ENCODE results near the gene ECM1.

Gene ECM1

DNA sequence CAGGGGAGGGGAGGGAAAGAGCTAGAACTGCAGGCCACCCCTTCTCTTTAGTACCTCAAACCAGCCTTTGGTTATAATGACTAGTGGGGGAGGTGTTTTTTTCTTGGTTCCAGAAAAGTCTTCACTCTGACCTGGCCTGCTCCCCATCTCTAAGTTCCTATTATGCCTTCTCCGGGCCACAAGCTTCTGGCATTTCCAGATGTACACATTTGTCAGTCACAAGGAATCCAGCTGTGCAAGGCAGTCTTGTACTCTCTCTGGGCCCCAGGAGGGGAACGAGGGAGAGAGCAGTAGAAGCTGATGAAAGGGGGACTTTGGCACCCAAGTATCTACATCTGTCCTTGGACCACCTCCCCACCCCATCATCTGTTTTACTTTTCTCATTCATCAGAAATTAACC, 4.9 kb downstream of the ECM1 start:
- DNase-seq (ENCODE audit: low spot score): no peak

DNA sequence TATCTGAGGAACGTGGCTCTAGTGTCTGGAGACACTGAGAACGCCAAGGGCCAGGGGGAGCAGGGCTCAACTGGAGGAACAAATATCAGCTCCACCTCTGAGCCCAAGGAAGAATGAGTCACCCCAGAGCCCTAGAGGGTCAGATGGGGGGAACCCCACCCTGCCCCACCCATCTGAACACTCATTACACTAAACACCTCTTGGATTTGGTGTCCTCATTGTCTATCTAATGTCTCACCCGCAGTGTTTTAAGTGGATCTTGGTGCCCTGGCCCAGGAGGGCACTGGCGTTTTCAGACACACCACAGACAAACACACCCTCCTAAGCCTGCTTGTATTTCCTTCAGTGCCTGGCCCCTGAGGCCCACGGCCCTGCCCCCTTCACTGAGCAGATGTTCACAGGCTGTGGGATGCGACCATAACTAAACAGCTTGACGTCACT, 5.5 kb downstream of the ECM1 start:
- DNase-seq (ENCODE audit: low spot score): no peak

DNA sequence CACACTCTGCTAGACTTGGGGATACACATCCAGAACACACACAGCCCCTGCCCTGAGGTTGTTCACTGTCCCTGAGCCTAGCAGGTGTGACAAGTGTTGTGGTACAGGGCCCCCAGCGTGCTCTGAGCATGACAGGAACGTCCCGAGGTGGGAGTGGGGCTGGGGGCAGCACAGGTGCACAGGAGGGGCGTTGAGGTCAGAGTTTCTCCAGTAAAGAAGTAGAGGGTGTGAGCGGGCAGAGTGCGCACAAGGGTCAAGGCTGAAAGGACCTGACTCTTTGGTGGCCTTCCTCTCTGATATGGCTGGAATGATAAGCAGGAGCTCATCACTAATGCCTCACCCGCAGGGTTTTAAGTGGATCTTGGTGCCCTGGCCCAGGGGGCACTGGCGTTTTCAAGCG, 6.4 kb downstream of the ECM1 start:
- no peak for DNase-seq (ENCODE audit: low spot score)

DNA sequence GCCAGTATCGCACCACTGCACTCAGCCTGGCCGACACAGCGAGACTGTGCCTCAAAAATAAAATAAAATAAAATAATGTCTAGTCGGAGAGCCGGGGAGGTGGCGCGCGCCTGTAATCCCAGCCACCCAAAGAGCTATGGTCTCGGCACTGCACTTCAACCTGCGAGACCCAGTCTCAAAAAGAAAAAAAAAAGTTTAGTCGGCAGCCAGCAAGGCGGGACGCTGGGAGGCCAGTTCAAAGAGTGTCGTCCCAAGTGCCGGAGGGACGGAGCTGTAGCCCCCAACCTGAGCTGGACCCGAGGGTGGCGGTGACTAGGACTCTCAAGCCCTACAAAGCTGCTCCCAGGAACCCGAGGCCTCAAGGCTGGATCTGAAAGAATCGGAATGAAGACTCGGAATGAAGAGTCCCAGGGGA, 7.0 kb downstream of the ECM1 start:
- no peak for DNase-seq (ENCODE audit: low spot score)

DNA sequence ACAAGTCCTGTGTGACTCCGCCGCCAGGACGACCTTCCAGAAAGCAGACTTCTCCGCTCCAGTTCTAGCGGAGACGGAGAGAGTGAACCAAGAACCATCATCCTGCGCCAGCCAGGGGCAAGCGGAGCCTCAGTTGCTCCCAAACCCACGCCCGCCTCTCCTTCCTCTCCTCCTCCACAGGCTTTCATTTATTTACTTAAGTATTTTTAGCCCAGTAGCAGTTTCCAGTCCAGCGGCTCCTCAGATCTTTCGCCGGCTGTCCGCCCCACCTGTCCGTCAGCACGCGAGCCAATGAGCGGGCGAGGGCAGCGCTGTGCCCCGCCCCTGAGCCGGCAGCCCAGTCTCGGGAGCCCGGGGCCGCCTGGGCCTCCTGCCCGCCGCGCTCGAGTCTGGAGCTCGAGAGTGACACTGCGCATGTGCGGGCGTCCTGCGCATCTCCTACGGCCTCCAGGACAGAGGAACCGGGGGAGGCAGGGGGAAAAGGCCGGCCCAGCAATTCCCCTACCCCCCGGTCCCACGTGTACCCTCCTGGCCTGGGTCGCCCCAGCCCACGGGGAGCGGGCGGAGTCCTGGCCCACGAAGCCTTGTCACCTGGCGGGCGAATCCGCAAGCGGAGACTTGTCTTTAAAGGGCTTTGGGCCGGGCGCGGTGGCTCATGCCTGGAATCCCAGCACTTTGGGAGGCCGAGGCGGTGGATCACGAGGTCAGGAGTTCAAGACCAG, 7.6 kb downstream of the ECM1 start, which contains the start of gene FALEC:
Gene FALEC, plus strand, starts transcription at position 425 of the 722 bp plus-strand sequence.
- peak; percentile 97 for DNase-seq (ENCODE audit: low spot score)

DNA sequence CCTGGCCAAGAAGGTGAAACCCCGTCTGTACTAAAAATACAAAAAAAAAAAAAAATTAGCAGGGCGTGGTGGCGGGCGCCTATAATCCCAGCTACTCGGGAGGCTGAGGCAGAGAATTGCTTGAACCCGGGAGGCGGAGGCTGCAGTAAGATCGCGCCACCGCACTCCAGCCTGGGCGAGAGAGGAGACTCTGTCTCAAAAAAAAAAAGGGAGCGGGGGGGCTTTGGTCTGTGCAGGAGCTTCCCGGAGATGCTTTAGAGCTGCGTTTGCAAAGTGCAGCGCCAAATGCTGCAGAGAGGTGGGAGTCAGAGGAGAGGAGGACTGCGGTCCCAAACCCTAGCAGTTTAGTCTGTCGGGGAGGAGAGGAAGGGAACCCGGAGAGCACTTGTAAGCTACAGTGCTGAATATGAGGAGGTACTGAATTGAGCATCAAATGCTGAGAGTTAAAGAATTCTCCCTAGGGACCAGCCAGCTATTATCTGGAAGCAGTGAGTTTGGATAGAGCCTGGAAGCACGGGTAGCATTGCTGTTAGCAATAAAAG, 8.2 kb downstream of the ECM1 start:
- DNase-seq (ENCODE audit: low spot score): peak; percentile 55

DNA sequence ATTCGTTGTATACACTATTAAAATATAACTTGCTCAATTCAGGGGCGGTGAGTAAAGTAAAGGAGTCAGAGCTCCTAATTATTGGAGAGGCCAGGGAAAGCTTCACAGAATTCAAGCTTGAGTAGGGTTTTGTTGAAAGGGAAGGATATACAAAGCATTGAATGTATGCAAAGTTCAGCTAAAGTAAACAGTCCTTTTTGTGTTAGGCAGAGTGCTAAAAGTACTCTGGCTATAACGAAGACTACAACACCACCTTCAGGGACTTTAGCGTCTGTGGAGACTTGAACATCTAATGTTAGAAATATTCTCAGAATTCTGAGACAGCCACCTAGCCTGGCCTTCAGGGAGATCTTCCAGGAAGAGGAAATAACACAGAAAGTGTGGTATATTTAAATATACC, 8.7 kb downstream of the ECM1 start:
- DNase-seq (ENCODE audit: low spot score): peak; percentile 63

DNA sequence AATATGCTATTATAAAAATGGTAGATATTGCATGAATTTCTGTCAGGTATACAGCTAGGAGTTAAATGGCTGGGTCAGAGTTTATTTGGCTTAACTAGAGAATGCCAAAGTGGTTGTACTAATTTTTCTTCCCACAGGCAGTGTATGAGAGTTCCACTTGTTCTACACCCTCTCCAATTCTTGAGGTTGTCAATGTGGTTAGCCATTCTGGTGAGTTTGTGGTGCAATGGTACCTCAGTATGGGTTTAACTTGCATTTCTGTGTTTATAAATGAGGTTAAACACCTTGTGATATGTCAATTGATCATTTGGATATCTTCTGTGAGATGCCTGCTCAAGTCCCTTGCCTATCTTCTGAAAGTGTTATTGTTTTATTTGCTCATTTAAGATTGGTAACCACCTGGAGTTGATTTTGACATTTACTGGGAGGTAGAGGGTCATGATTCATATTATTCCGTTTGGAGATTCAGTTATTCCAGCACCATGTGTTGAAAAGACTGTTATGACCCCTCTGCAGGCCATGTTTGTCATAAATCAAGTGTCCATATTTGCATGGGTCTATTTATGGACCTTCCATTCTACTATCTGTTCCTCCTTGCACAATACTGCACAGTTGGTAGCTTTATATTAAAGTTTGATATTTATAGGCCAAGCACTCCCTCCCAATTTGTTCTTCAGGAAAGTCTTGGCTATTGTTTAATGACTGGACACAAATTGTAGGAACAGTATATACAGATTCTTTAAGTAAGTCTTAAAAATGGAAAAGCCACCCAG, 13.5 kb downstream of the ECM1 start:
- no peak for DNase-seq (ENCODE audit: low spot score)

DNA sequence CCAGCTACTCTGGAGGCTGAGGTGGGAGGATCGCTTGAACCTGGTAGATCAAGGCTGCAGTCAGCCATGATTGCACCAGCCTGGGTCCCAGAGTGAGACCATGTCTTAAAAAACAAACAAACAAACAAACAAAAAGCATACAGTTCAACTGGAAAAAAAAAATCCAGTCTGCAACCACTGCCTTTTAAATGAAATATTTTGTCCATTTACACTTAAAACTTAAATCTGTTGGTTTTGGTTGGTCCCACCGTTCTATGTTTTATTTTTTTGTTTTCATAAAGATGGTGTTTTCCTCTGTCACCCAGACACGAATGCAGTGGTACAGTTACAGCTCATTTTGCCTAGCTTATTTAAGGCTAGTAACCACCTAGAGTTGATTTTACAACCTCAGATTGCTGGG, 17.4 kb downstream of the ECM1 start:
- DNase-seq (ENCODE audit: low spot score): no peak

DNA sequence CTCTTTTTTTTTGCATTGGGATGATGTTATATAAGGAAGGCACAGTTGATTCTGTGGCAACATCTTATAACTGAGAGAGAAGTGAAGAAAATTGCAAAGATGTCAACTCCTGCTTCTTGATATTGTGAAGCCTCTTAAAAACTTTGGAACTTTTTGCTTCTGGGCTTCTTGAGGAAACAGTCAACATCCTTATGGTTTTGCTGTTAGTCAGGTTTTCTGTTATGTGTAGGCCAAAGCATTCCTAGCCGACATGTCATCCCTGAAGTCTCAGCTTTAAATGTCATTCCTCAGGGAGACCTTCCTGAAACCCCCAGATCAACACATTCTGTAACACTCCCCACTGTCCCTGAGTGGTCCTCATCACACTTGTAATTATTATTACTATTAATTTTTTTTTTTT, 20.3 kb downstream of the ECM1 start:
- no peak for DNase-seq (ENCODE audit: low spot score)

DNA sequence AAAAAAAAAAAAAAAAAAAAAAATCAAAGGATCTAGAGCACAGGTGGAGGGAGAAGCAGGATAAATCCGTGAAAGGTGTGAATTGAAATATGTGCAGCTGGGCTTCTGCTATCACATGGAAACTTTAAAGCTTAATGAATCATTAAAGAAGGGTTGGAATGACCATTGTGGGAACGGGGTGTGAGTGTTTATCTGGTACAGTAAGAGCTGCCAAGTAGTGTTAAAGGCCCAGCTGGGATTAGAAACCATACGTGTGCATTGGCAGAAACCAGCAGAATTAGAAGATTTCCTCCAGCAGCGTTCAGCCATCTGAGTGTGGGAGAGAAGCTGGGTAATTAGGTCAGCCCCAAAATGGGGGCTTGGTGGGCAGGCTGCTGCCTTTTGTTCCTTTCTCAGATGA, 21.1 kb downstream of the ECM1 start:
- peak; percentile 34 for DNase-seq (ENCODE audit: low spot score)

DNA sequence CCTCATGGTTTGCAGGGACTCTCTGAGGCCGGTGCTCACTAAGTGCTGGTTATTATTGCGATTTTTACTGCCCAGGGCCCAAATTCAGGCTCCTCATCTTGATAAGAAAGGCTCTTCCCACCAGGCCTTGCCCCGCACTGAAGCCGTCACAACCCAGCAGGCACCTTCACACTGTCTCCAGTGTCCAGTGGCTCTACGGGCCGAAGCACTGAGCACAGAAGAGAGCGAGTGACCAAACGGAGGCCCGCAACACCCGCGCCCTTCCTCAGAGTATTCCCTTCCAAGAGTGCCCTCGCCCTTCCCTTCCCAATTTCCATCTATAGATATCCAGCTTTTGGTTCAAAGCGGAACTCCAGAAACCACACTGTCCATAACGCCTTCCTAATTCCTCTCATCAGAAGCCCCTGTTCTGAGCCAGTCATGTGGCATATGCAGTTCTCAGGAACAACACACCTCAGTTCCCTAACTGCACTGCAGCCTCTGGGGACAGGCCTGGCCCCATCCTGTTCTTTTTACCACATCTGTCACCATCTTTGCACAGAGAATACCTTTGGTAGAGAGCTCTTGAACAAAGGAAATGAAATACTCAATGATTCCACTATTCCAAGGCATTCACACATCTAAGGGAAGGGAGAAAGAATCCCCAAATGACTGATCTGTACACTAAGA, 22.7 kb downstream of the ECM1 start:
- no peak for DNase-seq (ENCODE audit: low spot score)

DNA sequence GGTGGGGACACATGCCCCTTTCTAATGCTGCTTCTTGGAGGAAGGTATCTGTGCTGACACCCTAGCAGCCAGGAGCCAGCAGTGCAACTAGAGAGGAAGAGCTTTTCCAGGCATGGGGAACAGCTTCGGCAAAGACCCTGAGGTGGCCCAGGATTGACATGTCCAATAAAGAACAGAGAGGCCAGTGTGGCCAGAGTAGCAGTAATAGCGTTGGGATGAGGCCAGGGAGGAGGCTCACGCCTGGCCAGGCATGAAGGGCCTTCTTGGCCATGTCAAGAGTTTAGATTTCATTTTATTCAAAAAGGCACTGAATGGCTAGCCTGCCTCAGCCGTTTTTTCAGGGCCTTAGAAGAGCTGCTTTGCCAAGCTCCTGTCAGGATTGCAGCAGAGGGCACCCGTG, 25.0 kb downstream of the ECM1 start:
- DNase-seq (ENCODE audit: low spot score): no peak

DNA sequence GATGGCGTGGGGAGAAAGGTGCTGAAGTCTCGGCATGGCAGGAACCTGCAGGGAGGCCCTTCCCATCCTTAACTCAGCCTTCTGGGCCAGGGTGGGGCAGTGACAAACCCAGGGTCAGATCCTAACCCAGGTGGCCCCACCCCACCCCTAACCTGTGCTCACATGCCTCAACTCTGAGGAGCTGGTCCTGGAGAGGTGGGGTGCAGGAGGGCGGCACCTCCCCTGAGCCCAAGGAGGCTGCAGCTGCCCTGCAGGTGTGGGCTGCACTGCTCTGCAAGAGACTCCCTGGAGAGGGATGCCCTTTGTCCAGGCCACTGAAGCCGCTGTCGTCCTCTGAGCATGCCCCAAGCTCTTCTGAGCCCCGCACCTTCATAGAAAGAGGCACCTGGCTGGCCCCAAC, 26.1 kb downstream of the ECM1 start:
- DNase-seq (ENCODE audit: low spot score): no peak

DNA sequence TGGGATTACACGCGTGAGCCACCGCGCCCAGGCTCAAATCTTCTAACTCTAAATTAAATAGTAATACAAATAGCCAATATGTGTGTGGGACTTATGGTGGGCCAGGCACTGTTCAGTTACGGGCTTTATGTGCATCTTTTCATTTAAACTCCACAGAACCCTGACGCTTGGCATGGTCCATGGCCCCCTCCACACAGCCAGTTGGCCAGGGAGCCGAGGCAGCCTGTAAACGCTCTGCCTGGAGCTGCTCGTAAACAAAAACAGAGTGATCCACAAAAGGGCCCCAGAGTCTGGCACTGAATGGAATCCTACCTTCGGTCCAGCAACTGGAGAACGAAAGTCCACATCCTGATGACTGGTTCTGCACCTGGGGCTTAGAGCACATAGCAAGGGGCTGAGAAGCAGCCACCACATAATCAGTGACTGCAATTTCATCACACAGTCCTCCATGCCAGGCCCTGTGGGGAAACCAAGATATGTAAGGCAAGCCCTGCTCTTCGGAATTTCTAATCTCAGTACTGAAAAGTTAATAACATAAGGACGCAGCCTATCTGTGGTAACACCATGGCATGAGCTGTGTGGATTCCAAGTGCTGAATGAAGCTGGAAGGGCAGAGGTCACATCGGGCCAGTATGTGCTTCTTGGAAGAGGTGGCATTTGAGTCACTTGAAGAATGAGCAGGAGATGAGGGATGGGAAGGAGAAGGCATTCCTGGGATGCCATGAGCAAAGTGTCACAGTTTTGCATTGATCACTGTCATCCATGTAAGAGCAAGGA, 27.8 kb downstream of the ECM1 start:
- DNase-seq (ENCODE audit: low spot score): no peak

DNA sequence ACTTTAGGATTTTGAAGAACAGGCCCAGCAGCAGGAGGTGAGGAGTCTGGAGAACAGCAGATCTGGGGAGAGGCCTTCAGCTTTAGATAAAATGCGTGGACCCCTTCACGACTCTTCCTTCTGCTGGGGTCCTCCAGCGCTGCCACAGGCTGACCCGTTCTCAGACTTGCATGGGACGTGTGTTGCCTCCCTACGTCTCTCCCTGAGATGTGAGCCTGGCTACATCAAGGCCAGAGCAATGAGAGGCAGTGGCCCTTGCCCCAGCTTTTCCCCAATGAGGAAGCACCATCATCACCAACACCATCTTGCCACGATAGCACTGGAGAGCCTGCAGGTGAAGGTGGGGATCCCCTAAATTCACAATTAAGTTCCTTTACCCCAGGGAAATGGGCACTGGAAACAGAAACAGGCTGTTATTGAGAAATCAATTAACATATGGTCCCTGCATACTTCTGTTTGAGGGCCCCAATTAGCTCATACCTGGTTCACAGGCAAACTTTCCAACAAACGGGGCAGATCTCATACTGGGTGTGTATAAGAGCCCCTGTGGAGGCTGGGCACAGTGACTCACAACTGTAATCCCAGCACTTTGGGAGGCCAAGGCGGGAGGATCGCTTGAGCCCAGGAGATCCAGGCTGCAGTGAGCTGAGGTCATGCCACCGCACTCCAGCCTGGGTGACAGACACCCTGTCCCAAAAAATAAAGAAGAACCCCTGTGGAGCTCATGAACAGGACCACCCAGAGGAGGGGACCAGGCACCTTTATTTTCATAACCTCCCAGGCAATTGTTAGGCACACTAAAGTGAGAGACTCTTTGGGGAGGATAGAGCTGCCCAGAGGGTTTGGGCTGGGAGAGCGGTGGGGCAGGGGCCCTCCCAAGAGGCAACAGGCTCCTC, 29.2 kb downstream of the ECM1 start:
- DNase-seq (ENCODE audit: low spot score): no peak

DNA sequence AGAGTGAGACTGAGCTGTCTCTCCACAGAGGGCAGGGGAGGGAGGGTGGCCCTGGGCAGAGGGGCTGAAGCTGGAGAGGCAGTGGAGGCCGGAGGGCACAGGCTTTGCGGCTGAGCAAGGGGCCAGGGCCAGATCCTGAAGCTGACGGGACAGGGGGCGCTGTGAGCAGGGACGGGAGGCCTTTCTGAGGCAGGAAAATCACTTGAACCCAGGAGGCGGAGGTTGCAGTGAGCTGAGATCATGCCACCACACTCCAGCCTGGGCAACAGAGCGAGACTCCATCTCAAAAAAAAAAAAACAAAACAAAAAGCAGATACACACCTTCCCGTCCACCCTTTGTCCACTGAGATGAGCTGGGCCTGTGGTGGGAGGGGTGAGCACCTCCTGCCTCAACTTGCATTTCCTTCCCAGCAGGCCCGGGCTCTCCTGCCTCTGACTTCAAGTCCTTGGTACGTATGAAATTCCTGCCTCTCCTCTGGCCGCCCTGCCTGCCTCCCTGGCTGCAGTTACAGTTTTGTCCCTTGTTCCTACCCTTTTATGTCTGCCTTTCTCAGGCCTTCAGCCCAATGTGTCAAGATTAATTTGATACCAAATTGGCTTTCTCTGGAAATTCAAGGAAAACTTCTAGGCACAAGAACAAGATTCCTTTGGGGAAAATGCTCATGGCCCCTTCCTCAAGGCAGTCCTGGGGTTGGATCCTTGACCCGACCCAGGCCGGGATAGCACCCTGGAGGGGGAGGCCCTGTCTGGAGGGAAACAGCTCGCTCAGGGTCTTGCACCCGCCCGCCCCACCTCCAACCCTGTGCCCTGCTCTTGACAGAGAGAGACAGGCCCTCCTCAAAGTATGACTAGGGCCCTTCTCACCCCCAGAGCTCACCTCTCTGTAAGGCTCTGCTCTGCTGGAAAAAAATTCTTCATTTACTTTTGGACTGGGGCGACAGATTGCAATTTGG, 30.1 kb downstream of the ECM1 start:
- no peak for DNase-seq (ENCODE audit: low spot score)

DNA sequence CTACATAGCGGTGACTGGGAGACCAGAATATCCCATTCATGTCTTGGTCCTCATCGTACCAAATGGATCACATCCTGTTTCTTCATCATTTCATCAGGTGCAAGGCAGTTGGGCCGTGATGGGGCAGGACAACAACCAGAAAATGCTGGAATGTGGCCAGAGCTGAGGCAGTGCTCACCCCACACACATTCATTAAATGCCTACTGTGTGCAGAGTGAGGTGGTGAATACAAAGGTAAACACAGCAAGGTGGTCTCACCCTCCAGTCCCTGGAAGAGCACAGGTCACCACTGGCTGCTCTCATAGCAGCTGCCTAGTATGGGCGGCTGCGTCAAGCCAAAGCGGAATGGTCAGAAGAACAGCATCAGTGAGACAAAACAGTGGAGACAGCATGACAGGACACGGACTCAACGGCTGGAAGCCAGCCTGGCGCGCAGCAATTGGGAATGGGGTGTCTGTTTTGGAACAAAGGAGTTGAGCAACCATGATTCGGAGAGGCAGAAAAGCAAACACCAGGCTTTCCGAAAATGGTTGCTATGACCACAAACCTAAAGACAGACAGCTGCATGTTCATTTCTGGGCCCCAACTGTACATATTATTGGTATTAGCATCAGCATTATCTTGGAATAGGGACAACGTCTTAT, 35.7 kb downstream of the ECM1 start:
- DNase-seq (ENCODE audit: low spot score): no peak

DNA sequence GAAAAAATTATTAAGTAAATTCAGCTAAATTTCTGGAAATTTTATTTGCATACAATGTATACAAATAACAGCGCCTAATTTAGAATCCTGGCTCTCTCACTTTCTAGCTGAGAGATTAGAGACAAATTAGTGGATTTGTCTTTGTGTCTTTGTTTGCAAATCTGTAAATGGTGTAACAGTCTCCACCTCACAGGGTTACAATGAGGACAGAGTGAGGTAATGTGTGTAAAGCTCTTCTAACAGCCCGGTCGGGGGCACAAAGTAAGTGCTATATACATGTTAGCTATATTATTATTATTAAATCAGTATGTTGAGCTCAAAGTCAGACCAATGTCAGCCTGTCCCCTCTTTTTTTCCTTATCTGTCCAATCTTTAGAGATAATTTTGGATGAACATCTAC, 36.3 kb downstream of the ECM1 start:
- no peak for DNase-seq (ENCODE audit: low spot score)

Data from RKO (cell line).